Pancreas (tissue), 10 donors: ENCODE data around the gene ZNF521. TPM values are rescaled to one million over a fixed set of nuclear protein-coding genes. Genes with fewer than 3 reads are reported as not detected.

Source experiments
- ATAC-seq, 4 donors: fragments of 200-7000 bp; cut with Tn5 transposase; one replicate each; pipeline versions ENCODE4 v1.8.0 to v1.9.1; 2020; ENCODE audit warnings: mild to moderate bottlenecking in 4 of 4, moderate library complexity in 4 of 4
- DNase-seq, 6 donors: peaks; one replicate each; pipeline ENCODE4 v3.0.0-alpha.2; 2020
- FAIRE-seq: peaks from 2 replicates; lab custom pipeline; 2012; peaks lifted over from hg19 to GRCh38; lab: Jason Lieb, UNC
- H3K27ac ChIP-seq, 4 donors: fragments of 200-600 bp; sonication (generic); 1 replicate in 3 of 4; 2 replicates in 1 of 4; pipeline versions ENCODE4 v1.5.0 to v1.8.0; 2020
- H3K27me3 ChIP-seq, 4 donors: fragments of 200-600 bp; one replicate each; pipeline ENCODE4 v1.8.0; 2021
- H3K36me3 ChIP-seq, 3 donors: fragments of 200-600 bp; sonication (generic) in 1 of 3; one replicate each; pipeline versions ENCODE4 v1.5.0 to v1.8.0; 2020 to 2021
- H3K4me1 ChIP-seq, 3 donors: fragments of 200-600 bp; one replicate each; pipeline ENCODE4 v1.8.0; 2021
- H3K4me3 ChIP-seq, 4 donors: fragments of 200-600 bp; sonication (generic) in 2 of 4; one replicate each; pipeline versions ENCODE4 v1.5.0 to v1.8.0; 2020 to 2021
- H3K9me3 ChIP-seq, 4 donors: fragments of 200-600 bp; one replicate each; pipeline ENCODE4 v1.8.0; 2021
- WGBS, 2 donors: extraction: QIAGEN DNeasy Blood & Tissue Kit; methylation state at CpG; one replicate each; pipeline ENCODE4 v1.1.7; 2013; 5-methylcytosine and 5-hydroxymethylcytosine counted together
- intact Hi-C, 3 donors: fragments of 100-400 bp; cut with DNase I; formaldehyde crosslinking; loops; one replicate each; pipeline versions ENCODE4 v1.11.1 to v1.14.2; 2022
- polyA plus RNA-seq, 2 donors: library from polyadenylated mRNA; stranded (reverse); fragments of 200-250 nt; gene quantifications; one replicate each; pipeline ENCODE4 v1.2.3, GENCODE V29; 2013
- total RNA-seq, 6 donors: library from RNA; stranded (reverse); fragmentation: NEBNext Ultra II Directional in 4 of 6; extraction: Animal tissue kit (Norgen Biotek cat#: 25700) in 4 of 6; gene quantifications; one replicate each; pipeline versions ENCODE4 v1.2.1 to v1.2.4, GENCODE V29; 2021 to 2023
- TF ChIP-seq, protein P1 (sequence below), 4 donors: fragments of 200-600 bp; sonication (generic) in 3 of 4; IDR thresholded peaks; one replicate each; pipeline versions ENCODE4 v1.5.0 to v1.8.0; 2021; ENCODE audit warnings: antibody characterized with exemption in 4 of 4
- donor health status: healthy with polysubstance abuse.
- donor health status: DM: no; HTN: no; CAD: no; lungs with moderate emphysema.
- donor health status: DM: no; HTN: no; CAD: no.
- donor health status: control.
- donor health status: control.
- donor health status: Bipolar disorder and iron deficiency.
- donor health status: DM: yes; HTN: yes; CAD: no.
- donor health status: DM: no; HTN: no; CAD: no.
- donor health status: DM: no; HTN: no; CAD: no.
- donor health status: DM: yes; HTN: yes; CAD: no.

ZNF521 gene
- total and polyA plus RNA-seq, 8 donors: 0.42 to 6.0 (median 1.5) TPM

DNA sequence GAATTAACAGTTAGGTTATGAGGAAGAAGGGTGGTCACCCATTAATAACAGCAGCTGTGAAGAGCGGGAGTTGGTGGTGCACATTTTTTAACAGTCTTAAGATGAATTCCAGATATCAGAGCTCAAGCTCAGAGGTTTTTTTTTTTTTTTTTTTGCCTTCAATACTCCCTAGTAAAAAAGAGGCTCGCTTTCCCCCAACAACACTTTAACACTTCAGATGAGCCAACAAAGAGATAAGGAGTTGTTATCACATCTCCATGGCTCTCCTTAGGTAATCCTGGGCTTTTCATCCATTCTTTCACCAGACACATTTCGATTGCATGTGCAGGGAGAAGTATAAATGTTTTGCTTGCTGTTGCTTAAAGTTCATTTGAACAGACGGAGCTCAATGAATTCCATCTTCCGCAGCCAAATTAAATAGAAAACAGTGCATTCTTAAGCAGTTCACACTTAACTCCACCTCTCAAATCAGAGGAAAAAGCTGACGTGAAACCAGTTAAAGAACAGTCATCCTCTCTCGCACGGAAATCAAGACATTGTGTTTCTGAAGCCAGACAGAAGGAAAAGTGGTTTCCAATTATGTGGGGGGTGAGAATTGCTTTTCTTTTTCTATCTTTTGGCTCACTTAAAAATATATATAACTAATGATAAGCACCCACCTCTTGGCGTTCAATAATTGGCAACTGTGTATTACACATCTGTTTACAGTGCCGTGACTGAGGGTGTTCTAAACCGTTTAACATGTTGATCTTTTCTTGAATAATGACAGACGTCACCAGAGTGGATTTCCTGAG lies 118.2 kb downstream of the ZNF521 start:
- Histone ChIP-seq H3K9me3 (no peaks in the 10 kb centered on the region), H3K27me3 (peaks cover 0 to 16% (median 0%) of the 10 kb centered on the region in 4 donors), H3K27ac (no peak overlapping the region), H3K36me3 (no peaks in the 10 kb centered on the region), H3K4me1 (no peaks in the 10 kb centered on the region), H3K4me3 (no peak overlapping the region)
- peak in 2 of 4 donors; percentile 24 to 40 for ATAC-seq
- WGBS, 2 donors: 16 to 19% methylated on average over 12 of the region's 12 CpGs
- DNase-seq: no peak
- no peak for FAIRE-seq
- intact Hi-C loops: no loop called here
- TF ChIP-seq, protein P1, sequence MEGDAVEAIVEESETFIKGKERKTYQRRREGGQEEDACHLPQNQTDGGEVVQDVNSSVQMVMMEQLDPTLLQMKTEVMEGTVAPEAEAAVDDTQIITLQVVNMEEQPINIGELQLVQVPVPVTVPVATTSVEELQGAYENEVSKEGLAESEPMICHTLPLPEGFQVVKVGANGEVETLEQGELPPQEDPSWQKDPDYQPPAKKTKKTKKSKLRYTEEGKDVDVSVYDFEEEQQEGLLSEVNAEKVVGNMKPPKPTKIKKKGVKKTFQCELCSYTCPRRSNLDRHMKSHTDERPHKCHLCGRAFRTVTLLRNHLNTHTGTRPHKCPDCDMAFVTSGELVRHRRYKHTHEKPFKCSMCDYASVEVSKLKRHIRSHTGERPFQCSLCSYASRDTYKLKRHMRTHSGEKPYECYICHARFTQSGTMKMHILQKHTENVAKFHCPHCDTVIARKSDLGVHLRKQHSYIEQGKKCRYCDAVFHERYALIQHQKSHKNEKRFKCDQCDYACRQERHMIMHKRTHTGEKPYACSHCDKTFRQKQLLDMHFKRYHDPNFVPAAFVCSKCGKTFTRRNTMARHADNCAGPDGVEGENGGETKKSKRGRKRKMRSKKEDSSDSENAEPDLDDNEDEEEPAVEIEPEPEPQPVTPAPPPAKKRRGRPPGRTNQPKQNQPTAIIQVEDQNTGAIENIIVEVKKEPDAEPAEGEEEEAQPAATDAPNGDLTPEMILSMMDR (IDR thresholded peaks at IDR 0.05): no peak

DNA sequence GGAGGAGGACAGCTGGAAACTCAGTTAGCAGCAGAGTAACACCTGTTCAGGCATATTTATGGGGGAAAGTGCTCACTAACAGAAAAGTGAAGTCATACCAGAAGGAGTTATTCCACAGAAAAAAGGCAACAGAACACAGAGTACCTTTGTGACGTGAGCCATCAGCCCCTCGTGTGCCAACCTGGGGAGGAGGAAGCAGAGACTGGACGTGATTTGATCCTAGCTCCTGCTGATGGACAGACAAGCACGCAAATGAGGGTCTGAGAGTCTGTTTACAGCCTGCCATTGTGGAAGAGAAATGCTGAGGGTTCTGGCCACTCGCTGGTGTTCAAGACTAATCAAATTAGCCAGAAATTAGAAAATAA lies 120.7 kb downstream of the ZNF521 start:
- TF ChIP-seq, protein P1 (IDR thresholded peaks at IDR 0.05): no peak
- DNase-seq: no peak
- H3K27me3 ChIP-seq: peaks cover 0 to 12% (median 0%) of the 10 kb centered on the region in 4 donors
- no peak for FAIRE-seq
- no peaks in the 10 kb centered on the region for H3K4me1 ChIP-seq
- no peak overlapping the region for H3K4me3 ChIP-seq
- intact Hi-C loops: no loop called here
- H3K36me3 ChIP-seq: no peaks in the 10 kb centered on the region
- no peak overlapping the region for H3K27ac ChIP-seq
- peak in 1 of 4 donors; percentile 24 for ATAC-seq
- H3K9me3 ChIP-seq: no peaks in the 10 kb centered on the region
- 37 to 56% methylated on average over 5 of the region's 5 CpGs for WGBS, 2 donors

DNA sequence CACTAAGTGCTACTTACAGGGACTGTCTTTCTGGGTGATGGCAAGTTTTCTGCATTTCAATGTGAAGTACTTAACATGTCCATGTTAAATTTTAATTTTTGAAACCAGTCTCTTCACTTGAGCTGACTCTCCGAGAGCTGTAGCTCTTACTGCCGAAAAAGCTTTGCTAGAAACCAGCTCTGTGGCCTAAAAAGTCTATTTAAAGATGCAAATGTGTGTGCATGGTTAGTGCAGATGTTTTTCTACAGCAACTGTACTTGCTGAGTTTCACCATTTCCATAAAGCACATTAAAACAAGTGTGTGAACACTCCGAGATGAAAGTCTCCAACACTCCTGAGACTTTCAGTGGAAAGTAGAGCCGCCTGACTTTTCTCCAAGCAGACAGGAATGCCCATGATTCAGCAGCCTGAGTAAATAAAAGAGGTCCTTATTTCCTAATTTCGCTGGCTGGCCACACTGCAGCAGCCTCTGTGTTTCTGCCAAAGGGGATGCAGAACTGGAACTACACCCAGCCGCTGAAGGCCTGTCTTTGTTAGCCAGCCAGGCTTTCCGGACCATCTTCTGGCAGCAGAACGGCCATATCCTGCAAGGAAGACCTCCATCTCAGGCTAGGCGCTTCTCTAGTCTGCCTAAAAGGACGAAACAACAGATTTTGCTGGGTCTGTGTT lies 121.2 kb downstream of the ZNF521 start:
- H3K4me1 ChIP-seq: no peaks in the 10 kb centered on the region
- ATAC-seq (peak in 3 of 4 donors; percentile 74 to 84 (median 75)), FAIRE-seq (peak; percentile 26), DNase-seq (peak in 3 of 6 donors; percentile 20 to 36 (median 22))
- no peaks in the 10 kb centered on the region for H3K36me3 ChIP-seq
- H3K27ac ChIP-seq: no peak overlapping the region
- H3K4me3 ChIP-seq: no peak overlapping the region
- H3K27me3 ChIP-seq: peaks cover 0 to 12% (median 0%) of the 10 kb centered on the region in 4 donors
- no peaks in the 10 kb centered on the region for H3K9me3 ChIP-seq
- TF ChIP-seq, protein P1 (IDR thresholded peaks at IDR 0.05): no peak
- 26 to 32% methylated on average over 10 of the region's 10 CpGs for WGBS, 2 donors
- intact Hi-C loops: no loop called here

DNA sequence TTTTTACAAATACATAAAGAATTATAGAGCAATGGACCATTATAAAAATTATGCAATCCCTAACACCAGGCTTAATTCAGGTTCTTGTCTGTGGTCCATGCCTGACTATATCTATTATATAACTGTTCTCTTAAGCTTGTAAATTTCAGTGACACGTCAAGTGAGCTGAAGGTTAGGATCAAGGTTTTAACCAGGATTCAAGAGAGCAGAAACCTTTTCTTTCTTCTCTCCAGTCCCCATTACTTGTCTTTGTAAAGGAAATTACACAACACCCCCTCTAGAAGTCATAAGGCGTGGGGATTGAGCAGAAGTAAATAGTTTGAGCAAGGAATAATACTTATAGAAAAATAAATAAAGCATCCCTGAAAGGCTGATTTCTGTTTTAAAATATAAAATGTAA lies 122.0 kb downstream of the ZNF521 start:
- no peak for DNase-seq
- TF ChIP-seq, protein P1 (IDR thresholded peaks at IDR 0.05): no peak
- H3K9me3 ChIP-seq: no peaks in the 10 kb centered on the region
- 57 to 67% methylated on average over 2 of the region's 2 CpGs for WGBS, 2 donors
- no peaks in the 10 kb centered on the region for H3K4me1 ChIP-seq
- H3K27me3 ChIP-seq: peaks cover 0 to 8% (median 0%) of the 10 kb centered on the region in 4 donors
- intact Hi-C loops: no loop called here
- no peaks in the 10 kb centered on the region for H3K36me3 ChIP-seq
- FAIRE-seq: no peak
- H3K4me3 ChIP-seq: no peak overlapping the region
- no peak for ATAC-seq
- H3K27ac ChIP-seq: no peak overlapping the region
